ENCODE results near the gene SLC1A2. TPM values are rescaled to one million over a fixed set of nuclear protein-coding genes. Genes with fewer than 3 reads are reported as not detected.

SLC1A2 gene
- total RNA-seq, 6 experiments from 2014 or later = 1.7 to 2.4 (median 2.1) TPM

GRCh38 chr11:35432464-35432863, 13.1 kb upstream of the SLC1A2 start:
- Mint-ChIP-seq H3K27me3 (ENCODE audit: insufficient read depth) (no peaks in the 10 kb centered on the region; the same call in 1 of the 2 replicates), H3K36me3 (ENCODE audit: low read depth) (peaks cover 78% of the 10 kb centered on the region), H3K27ac (no peak overlapping the region), H3K4me3 (no peak overlapping the region), H3K9me3 (no peaks in the 10 kb centered on the region), H3K4me1 (ENCODE audit: low read depth) (peaks cover 5% of the 10 kb centered on the region)
- DNase-seq = no peak
- TF ChIP-seq, protein P1, sequence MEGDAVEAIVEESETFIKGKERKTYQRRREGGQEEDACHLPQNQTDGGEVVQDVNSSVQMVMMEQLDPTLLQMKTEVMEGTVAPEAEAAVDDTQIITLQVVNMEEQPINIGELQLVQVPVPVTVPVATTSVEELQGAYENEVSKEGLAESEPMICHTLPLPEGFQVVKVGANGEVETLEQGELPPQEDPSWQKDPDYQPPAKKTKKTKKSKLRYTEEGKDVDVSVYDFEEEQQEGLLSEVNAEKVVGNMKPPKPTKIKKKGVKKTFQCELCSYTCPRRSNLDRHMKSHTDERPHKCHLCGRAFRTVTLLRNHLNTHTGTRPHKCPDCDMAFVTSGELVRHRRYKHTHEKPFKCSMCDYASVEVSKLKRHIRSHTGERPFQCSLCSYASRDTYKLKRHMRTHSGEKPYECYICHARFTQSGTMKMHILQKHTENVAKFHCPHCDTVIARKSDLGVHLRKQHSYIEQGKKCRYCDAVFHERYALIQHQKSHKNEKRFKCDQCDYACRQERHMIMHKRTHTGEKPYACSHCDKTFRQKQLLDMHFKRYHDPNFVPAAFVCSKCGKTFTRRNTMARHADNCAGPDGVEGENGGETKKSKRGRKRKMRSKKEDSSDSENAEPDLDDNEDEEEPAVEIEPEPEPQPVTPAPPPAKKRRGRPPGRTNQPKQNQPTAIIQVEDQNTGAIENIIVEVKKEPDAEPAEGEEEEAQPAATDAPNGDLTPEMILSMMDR (IDR thresholded peaks at IDR 0.05) = no peak

DNA sequence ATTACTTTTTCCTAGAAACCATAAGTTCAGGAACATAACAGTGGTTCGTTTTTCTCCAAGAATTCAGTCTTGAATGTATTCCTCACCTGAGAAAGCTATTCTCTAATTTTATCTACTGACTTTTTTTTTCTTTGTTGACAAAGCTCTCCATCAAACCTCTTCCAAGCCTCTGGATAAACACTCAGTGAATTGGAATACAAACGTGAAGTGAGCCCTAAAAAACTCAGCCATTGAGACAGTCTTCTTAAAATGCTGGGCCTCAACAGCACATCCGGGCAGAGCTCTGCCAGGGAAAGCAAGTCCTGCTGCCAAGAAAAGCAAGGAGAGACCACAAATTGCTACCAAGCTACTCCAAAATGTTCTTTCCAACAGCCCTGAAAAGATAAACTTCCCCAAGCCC, 7.7 kb upstream of the SLC1A2 start:
- peaks cover 50% of the 10 kb centered on the region for H3K4me1 Mint-ChIP-seq (ENCODE audit: low read depth)
- peak overlapping the region; percentile 6; the same call in 1 of the 2 replicates for H3K27ac Mint-ChIP-seq
- TF ChIP-seq, protein P1 (IDR thresholded peaks at IDR 0.05) = no peak
- DNase-seq = no peak
- peaks cover under 1% of the 10 kb centered on the region for H3K27me3 Mint-ChIP-seq (ENCODE audit: insufficient read depth)
- H3K36me3 Mint-ChIP-seq (ENCODE audit: low read depth) = peaks cover 60% of the 10 kb centered on the region
- H3K9me3 Mint-ChIP-seq = no peaks in the 10 kb centered on the region
- H3K4me3 Mint-ChIP-seq = 0 out of 2 replicates have a peak overlapping the region, but pooled peaks have one; percentile 2

- Mint-ChIP-seq H3K4me3 (no peak overlapping the region), H3K36me3 (ENCODE audit: low read depth) (peaks cover 53% of the 10 kb centered on the region), H3K9me3 (no peaks in the 10 kb centered on the region), H3K27me3 (ENCODE audit: insufficient read depth) (peaks cover 1% of the 10 kb centered on the region), H3K4me1 (ENCODE audit: low read depth) (peaks cover 57% of the 10 kb centered on the region), H3K27ac (no peak overlapping the region)
- TF ChIP-seq, protein P1 (IDR thresholded peaks at IDR 0.05) = no peak
- DNase-seq = no peak
Observed at GRCh38 chr11:35426351-35426750, 7.0 kb upstream of the SLC1A2 start.

- Mint-ChIP-seq H3K9me3 (no peaks in the 10 kb centered on the region), H3K4me1 (ENCODE audit: low read depth) (peaks cover 63% of the 10 kb centered on the region), H3K27me3 (ENCODE audit: insufficient read depth) (peaks cover 1% of the 10 kb centered on the region), H3K27ac (peak overlapping the region; percentile 73), H3K36me3 (ENCODE audit: low read depth) (peaks cover 51% of the 10 kb centered on the region), H3K4me3 (no peak overlapping the region)
- no peak for DNase-seq
- TF ChIP-seq, protein P1 (IDR thresholded peaks at IDR 0.05) = no peak
Observed at GRCh38 chr11:35425603-35426212, 6.3 kb upstream of the SLC1A2 start.

DNA sequence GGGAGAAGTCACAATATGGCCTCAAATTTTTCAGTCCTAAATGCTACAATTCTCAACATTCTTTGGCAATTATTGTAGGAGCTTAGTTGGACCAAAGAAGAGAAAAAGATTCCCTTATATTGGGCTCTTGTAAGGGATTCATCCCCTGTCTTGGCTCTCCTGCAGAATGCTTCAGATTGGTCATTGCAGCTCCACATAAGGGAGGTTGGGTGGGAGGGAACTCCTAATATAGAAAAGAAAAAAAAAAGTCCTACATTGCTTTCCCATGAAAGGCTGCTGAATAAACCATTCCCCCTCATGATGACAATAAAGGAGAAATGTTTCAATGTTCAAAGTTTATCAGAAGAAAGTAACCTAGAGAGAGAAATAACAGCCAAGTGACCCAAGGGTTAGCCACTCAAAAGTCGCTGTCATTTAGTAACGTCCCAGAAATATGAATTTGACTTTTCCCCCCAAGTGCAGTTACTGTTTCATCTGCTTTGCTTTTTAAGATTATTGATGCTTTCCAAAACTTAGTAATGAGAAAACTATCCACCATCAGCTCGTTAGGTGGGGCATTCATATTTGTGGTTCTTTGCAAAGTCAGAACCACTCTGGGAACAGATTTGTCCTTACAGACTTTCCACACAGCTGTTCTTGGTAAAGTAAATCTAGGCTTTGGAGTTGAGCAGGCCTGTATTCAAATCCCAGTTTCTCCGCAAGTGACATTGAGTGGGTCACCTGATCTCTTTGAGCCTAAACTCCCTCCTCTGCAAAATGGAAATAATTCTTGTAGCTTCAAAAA, 5.0 kb upstream of the SLC1A2 start:
- H3K4me3 Mint-ChIP-seq = no peak overlapping the region

More for the DNA sequence above, 5.0 kb upstream of the SLC1A2 start:
- peaks cover 71% of the 10 kb centered on the region for H3K4me1 Mint-ChIP-seq (ENCODE audit: low read depth)
- peak; percentile 63 for DNase-seq
- H3K36me3 Mint-ChIP-seq (ENCODE audit: low read depth) = peaks cover 46% of the 10 kb centered on the region
- no peaks in the 10 kb centered on the region for H3K9me3 Mint-ChIP-seq
- H3K27ac Mint-ChIP-seq = peak overlapping the region; percentile 73
- peaks cover 5% of the 10 kb centered on the region for H3K27me3 Mint-ChIP-seq (ENCODE audit: insufficient read depth)
- TF ChIP-seq, protein P1 (IDR thresholded peaks at IDR 0.05) = no peak

All from HFFc6 (cell line).